Parathyroid adenoma (tissue), 2 donors: ENCODE measurements around the gene SEZ6L2.

Experiments used
- H2AFZ ChIP-seq: fragments of 300-600 bp; sonication (generic); one replicate; pipeline ENCODE4 v1.7.0; 2017; ENCODE audit warnings: antibody characterized with exemption, mild to moderate bottlenecking
- H3K27ac ChIP-seq: fragments of 300-600 bp; sonication (generic); one replicate; pipeline ENCODE4 v1.7.0; 2017
- H3K27me3 ChIP-seq: fragments of 300-600 bp; sonication (generic); one replicate; pipeline ENCODE4 v1.7.0; 2017; ENCODE audit warnings: low read length; ENCODE audit not compliant: control insufficient read depth, insufficient read depth
- H3K36me3 ChIP-seq: fragments of 300-600 bp; sonication (generic); one replicate; pipeline ENCODE4 v1.7.0; 2017; ENCODE audit warnings: low read length; ENCODE audit not compliant: control insufficient read depth, insufficient read depth
- H3K4me1 ChIP-seq: fragments of 300-600 bp; sonication (generic); one replicate; pipeline ENCODE4 v1.7.0; 2017; ENCODE audit warnings: control low read depth
- H3K4me2 ChIP-seq: fragments of 300-600 bp; sonication (generic); one replicate; pipeline ENCODE4 v1.7.0; 2017; ENCODE audit warnings: low read length
- H3K4me3 ChIP-seq: fragments of 300-600 bp; sonication (generic); one replicate; pipeline ENCODE4 v1.7.0; 2017; ENCODE audit warnings: low read depth, low read length
- H3K79me2 ChIP-seq: fragments of 300-600 bp; sonication (generic); one replicate; pipeline ENCODE4 v1.7.0; 2017; ENCODE audit warnings: control low read depth
- H3K9ac ChIP-seq: fragments of 300-600 bp; sonication (generic); one replicate; pipeline ENCODE4 v1.7.0; 2017; ENCODE audit warnings: mild to moderate bottlenecking
- H3K9me3 ChIP-seq: fragments of 300-600 bp; sonication (generic); one replicate; pipeline ENCODE4 v1.7.0; 2017; ENCODE audit warnings: low read length; ENCODE audit not compliant: control insufficient read depth
- TF ChIP-seq, protein P1 (sequence below): fragments of 300-600 bp; sonication (generic); IDR thresholded peaks from one replicate; pipeline ENCODE4 v1.7.0; 2017; ENCODE audit warnings: antibody characterized with exemption, mild to moderate bottlenecking
- donor health status: primary hyperparathyroidism.

The SEZ6L2 gene

DNA sequence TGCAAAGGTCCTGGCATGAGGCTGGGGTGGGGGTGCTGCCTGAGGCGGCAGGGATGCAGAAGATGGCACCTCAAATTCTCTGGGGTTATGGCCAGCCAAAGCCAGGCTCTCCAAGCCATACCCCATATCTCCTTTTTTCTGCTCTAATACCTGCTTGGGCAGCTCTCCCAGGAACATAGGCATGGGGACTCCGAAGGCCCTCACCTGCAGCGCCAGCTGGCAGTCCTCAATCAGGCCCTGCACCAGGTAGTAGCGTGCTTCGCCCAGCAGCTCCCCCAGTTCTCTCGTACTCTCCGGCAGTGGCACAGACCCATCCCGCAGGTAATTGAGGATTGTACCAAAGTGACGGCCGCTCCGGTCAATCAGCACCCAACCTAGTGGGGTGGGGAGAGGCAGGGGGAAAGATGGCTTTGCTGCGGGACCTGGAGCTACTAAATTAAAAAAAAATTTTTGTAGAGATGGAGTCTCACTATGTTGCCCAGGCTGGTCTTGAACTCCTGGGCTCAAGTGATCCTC, 23.7 kb upstream of the SEZ6L2 start:
- no peak overlapping the region for H3K4me2 ChIP-seq
- H3K27me3 ChIP-seq, result no peaks in the 10 kb centered on the region
- no peak overlapping the region for H3K27ac ChIP-seq
- H2AFZ ChIP-seq, result no peak overlapping the region
- H3K4me3 ChIP-seq, result no peak overlapping the region
- no peaks in the 10 kb centered on the region for H3K36me3 ChIP-seq
- no peaks in the 10 kb centered on the region for H3K9me3 ChIP-seq
- H3K9ac ChIP-seq, result no peak overlapping the region
- H3K4me1 ChIP-seq, result peaks cover 9% of the 10 kb centered on the region
- peaks cover 14% of the 10 kb centered on the region for H3K79me2 ChIP-seq
- TF ChIP-seq, protein P1, sequence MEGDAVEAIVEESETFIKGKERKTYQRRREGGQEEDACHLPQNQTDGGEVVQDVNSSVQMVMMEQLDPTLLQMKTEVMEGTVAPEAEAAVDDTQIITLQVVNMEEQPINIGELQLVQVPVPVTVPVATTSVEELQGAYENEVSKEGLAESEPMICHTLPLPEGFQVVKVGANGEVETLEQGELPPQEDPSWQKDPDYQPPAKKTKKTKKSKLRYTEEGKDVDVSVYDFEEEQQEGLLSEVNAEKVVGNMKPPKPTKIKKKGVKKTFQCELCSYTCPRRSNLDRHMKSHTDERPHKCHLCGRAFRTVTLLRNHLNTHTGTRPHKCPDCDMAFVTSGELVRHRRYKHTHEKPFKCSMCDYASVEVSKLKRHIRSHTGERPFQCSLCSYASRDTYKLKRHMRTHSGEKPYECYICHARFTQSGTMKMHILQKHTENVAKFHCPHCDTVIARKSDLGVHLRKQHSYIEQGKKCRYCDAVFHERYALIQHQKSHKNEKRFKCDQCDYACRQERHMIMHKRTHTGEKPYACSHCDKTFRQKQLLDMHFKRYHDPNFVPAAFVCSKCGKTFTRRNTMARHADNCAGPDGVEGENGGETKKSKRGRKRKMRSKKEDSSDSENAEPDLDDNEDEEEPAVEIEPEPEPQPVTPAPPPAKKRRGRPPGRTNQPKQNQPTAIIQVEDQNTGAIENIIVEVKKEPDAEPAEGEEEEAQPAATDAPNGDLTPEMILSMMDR, result no peak

DNA sequence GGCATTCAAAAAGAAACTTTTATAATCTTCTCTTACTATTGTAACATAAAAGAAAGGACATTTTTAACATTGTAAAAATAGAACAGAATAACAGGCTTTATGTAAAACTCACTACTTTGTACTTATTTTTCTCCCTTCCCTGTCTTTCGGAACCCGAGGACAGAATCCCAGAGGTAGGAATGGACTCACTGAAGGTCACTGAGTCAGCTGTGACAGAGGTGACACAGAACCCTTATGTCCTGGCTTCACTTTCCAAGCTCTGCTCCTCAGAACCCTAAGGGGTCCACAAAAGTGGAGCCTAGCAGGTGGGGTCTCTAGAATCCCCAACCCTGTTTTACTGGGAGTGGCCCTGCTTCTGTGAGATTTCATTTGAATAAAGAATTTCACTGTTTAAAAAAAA, 23.0 kb upstream of the SEZ6L2 start:
- Histone ChIP-seq H3K9ac (no peak overlapping the region), H3K27ac (no peak overlapping the region), H3K27me3 (no peaks in the 10 kb centered on the region), H3K9me3 (no peaks in the 10 kb centered on the region), H3K36me3 (no peaks in the 10 kb centered on the region), H3K4me3 (no peak overlapping the region), H3K79me2 (peaks cover 14% of the 10 kb centered on the region), H2AFZ (no peak overlapping the region), H3K4me1 (peaks cover 9% of the 10 kb centered on the region), H3K4me2 (no peak overlapping the region)
- TF ChIP-seq, protein P1, result no peak

DNA sequence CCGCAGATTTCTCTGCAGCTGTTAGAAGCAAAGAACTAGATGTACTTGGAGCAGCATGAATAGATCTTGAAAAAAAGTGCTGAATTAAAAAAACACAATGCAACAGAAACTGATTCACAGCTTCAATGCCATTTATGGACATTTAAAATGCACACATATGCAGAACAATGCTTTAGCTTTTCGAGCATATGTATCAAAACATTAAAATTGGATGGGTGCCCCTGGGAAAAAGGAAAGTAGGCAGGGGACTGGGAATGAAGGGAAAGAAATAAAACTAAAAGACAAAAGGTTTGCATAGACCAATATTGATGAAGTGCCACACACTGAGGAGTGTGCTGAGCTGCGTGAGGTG, 21.7 kb upstream of the SEZ6L2 start:
- Histone ChIP-seq H3K36me3 (no peaks in the 10 kb centered on the region), H3K4me1 (peaks cover 2% of the 10 kb centered on the region), H3K4me2 (no peak overlapping the region), H2AFZ (no peak overlapping the region), H3K79me2 (peaks cover 14% of the 10 kb centered on the region), H3K4me3 (no peak overlapping the region), H3K27me3 (no peaks in the 10 kb centered on the region), H3K9me3 (no peaks in the 10 kb centered on the region), H3K9ac (no peak overlapping the region), H3K27ac (no peak overlapping the region)
- TF ChIP-seq, protein P1, result no peak

DNA sequence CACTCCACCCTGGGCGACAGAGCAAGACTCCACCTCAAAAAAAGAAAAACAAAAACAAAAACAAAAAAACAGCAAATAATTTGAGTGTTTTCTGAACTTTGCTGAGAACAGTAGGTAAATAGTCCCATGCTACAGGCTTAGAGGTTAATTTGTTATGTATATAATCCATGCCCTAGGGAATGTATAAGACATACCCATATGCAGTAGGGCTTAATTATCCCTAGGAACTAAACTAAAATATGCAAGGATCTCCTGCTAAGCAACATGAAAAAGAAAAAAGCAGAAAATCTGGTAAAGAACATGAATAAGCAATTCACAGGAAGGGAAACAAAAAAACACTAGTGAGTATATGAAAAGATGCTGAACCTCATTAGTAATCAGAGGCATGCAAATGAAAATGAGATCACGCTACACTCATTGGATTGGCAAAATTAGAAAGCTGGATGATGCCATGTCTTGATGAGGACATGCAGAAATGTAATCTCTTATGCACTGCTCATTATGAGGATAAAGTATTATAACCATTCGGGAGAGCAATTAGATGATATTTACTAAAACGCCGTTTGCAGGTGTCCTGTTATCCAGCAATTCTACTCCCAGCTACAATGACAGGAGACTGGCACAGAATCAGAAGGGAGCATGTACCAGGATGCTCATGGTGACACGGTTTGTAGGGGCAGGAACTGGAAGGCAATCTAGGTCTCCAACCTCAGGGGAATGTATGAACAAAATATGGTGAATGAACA, 21.1 kb upstream of the SEZ6L2 start:
- H3K27ac ChIP-seq, result no peak overlapping the region

More for the DNA sequence above, 21.1 kb upstream of the SEZ6L2 start:
- TF ChIP-seq, protein P1, result no peak
- Histone ChIP-seq H3K9me3 (no peaks in the 10 kb centered on the region), H3K4me1 (peaks cover 2% of the 10 kb centered on the region), H3K36me3 (no peaks in the 10 kb centered on the region), H3K4me2 (no peak overlapping the region), H3K27me3 (no peaks in the 10 kb centered on the region), H3K4me3 (no peak overlapping the region), H3K9ac (no peak overlapping the region), H2AFZ (no peak overlapping the region), H3K79me2 (peaks cover 9% of the 10 kb centered on the region)
